NCI-H1048 (cell line): Measurements from ENCODE around the gene DPH6.
"Not testable (repeated sequence)": the region's sequence is repeated elsewhere in the genome, so short reads cannot be mapped to it uniquely, and the experiment has no call there.

ENCODE experiments used
- DNase-seq: peaks from one replicate; lab custom pipeline; 2025; lab: John Stamatoyannopoulos, UW

The DPH6 gene

GRCh38 chr15:35437157-35437556, 108.8 kb downstream of the DPH6 start:
- no peak for DNase-seq

DNA sequence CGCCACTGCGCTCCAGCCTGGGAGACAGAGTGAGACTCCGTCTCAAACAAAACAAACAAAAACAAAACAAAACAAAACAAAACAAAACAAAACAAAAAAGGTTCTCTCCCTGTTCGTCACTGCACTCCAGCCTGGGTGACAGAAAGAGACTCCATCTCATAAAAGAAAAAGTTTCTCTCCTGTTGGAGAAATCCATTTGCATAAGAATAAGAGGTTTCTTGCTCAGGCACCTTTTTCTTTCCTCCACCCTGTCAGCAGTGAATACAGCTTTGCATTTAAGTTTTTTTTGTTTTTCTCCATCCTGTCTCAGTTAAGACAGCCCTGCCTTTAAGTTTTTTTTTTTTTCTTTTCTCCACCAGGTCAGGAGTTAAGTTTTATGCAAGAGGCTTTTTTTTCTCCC, 109.5 kb downstream of the DPH6 start:
- no peak for DNase-seq

DNA sequence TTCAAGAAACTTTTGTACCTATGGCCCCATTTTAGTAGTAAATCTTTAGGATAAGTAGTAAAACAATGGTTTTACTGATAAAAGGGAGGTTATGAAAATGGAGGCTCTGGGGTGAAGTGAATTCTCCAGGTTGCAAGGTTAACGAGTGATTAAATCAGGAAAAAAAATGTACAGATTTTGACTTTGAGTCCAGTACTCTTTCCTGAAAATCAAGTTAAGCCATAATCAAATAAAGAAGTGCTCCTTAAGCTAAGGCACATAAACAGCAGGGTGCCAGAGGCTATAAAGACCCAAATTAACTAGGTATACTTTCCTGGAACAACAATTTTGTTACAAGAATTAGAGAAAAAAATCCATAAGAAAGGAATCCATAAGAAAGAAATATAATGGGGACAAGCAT, 114.7 kb downstream of the DPH6 start:
- no peak for DNase-seq

DNA sequence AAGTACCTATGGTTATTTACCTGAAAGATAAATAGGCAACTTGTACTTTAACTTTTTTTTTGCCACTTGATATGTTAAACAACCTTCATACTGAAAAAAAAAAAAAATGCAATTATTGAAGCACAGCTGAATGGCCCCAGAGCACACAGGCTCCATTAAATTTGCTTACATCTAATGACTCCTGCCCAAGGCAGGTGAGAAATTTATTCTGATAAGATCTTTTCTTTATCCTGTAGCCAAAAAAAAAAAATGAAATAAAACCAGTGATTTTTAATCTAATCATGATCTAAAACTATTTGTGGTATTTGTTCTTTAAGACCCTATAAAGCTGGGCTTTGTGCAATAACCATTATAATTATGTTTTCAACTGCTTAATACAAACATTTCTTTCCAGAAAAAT, 115.7 kb downstream of the DPH6 start:
- DNase-seq: no peak

DNA sequence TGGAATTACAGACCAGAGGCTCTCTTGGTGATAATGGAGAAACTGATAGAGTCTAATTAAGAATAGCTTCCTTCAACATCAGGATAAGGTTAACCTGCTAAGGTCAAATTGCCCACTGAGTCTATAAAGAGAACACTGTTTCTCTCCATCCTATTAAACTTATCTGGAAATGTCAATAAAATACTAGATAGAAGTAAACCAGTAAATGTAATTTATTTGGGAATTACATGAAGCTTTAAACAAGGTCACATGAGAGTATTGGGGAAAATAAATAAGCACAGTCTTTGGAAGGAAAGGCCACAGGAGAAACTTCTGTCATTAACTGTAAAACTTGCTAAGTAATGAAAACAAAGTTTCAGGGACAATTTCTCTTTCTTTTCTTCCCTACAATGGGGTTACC, 118.5 kb downstream of the DPH6 start:
- no peak for DNase-seq

GRCh38 chr15:35427091-35427490, 118.9 kb downstream of the DPH6 start:
- DNase-seq: no peak

- no peak for DNase-seq
Observed at GRCh38 chr15:35410775-35411174, 135.2 kb downstream of the DPH6 start.

DNA sequence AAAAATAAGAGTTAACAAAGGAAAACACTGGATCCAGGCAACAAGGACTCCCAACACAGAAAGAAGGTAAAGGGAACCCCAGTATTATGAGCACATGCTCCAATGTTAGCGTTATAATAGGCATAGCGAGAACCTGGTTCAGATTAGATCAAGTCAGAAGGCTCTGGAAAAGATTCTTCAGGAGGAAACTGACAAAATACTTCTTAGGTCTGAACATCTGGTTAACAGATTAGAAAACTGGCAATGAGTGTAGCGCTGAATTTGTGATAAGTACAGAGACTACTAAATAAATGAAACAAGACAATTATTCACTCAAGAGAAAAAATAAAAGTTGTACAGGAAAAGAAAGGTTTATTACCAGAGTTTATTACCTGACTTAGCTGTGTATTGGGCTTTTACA, 146.1 kb downstream of the DPH6 start:
- DNase-seq: no peak

GRCh38 chr15:35397027-35397426, 148.9 kb downstream of the DPH6 start:
- no peak for DNase-seq

GRCh38 chr15:35394416-35394815, 151.5 kb downstream of the DPH6 start:
- no peak for DNase-seq

- no peak for DNase-seq
Observed at GRCh38 chr15:35393398-35393797, 152.6 kb downstream of the DPH6 start.

GRCh38 chr15:35391408-35391984, 154.5 kb downstream of the DPH6 start:
- not testable (repeated sequence) for DNase-seq

- DNase-seq: no peak
Observed at GRCh38 chr15:35383506-35383905, 162.5 kb downstream of the DPH6 start.

GRCh38 chr15:35381328-35381727, 164.6 kb downstream of the DPH6 start:
- DNase-seq: no peak

GRCh38 chr15:35379972-35380371, 166.0 kb downstream of the DPH6 start:
- DNase-seq: no peak

GRCh38 chr15:35378454-35378853, 167.5 kb downstream of the DPH6 start:
- not testable (repeated sequence) for DNase-seq

DNA sequence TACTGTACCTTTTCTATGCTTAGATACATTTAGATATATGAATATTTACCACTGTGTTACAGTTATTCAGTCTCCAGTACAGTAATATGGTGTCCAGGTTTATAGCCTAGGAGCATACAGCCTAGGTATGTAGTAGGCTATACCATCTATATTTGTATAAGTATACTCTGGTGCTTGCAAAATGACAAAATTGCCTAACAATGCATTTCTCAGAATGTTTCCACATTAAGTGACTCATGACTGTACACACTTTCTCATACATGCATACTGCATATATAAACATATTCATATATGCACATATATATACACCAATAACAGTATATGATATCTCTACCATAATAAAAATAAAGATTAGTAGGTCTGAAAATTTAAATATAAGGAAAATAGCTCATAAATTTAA, 169.3 kb downstream of the DPH6 start:
- DNase-seq: no peak

GRCh38 chr15:35374661-35375060, 171.3 kb downstream of the DPH6 start:
- DNase-seq: no peak

- DNase-seq: no peak
Observed at GRCh38 chr15:35362195-35362829, 183.7 kb downstream of the DPH6 start.

DNA sequence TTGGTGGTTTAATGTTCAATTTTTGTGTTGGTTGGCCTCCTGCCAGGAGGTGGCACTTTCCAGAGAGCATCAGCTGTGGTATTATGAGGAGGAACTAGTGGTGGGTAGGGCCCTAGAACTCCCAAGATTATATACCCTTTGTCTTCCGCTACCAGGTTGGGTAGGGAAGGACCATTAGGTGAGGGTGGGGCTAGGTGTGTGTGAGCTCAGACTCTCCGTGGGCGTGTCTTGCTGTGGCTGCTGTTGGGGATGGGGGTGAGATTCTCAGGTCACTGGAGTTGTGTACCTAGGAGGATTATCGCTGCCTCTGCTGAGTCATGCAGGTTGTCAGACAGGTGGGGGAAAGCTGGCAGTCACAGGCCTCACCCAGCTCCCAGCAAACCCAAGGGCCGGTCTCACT, 187.1 kb downstream of the DPH6 start:
- DNase-seq: no peak

GRCh38 chr15:35351059-35351458, 194.9 kb downstream of the DPH6 start:
- no peak for DNase-seq

DNA sequence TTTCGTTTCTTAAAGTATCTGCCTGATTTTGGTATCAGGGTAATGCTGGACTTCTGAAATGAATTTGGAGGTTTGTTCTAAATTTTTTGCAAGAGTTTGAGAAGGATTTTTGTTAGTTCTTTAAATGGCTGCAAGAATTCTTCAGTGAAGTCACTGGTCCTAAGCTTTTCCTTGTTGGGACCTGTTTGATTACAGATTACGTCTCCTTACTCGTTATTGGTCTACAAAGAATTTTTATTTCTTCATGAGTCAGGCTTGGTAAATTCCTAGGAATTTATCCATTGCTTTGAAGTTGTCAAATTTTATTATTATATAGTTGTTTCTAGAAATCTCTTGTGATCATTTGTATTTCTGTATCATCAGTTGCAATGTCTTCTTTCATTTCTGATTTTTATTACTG, 196.0 kb downstream of the DPH6 start:
- no peak for DNase-seq

- no peak for DNase-seq
Observed at GRCh38 chr15:35330916-35331315, 215.0 kb downstream of the DPH6 start.

GRCh38 chr15:35330048-35330695, 215.8 kb downstream of the DPH6 start:
- DNase-seq: no peak
